ENCODE results near the gene PDIA2. TPM values are rescaled to one million over a fixed set of nuclear protein-coding genes. Genes with fewer than 3 reads are reported as not detected.

PDIA2 gene
- total RNA-seq, 1 donor = not detected

GRCh38 chr16:280552-280951 lies 2.4 kb upstream of the PDIA2 start, which contains the start of gene ARHGDIG:
Gene ARHGDIG, plus strand, starts transcription at chr16:280591. Its CDS starts 90 bp downstream, at chr16:280681.
- peak within 1 kb of the TSS; percentile 47 for H3K4me3 ChIP-seq (ENCODE audit: low read depth, low read length)
- DNase-seq (ENCODE audit: low read depth) = no peak
- no peak for TF ChIP-seq CTCF (IDR thresholded peaks at IDR 0.05; ENCODE audit: insufficient read depth, low read length)

DNA sequence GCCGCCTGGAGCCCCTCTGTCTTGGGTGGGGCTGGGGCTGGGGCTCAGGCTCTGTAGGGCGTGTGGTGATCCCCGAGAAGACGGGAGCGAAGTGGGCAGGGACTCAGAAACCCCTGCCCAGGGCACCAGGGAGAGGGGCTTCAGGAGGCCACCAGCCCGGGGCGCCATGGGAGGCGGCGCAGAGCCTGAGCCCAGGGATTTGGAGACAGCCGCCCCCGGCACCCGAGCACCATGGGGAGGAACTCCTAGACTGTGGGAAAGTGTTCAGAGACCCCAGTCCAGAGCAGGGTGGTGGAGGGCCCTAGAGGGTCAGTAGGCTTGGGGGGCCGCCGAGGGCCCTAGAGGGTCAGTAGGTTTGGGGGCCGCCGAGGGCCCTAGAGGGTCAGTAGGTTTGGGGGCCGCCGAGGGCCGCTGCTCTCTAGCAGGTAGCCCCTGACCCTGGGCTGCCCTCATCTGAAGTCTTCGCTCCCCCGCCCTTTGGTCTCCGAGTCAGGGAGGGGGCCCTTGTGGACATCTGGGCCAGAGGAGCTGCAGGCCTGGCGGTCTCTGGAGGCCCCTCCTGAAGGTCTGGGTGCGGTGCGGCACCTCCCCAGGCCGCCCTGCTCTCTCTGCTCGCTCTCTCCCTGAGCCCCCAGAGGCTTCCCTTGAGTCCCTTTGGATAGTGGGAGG lies 1.8 kb upstream of the PDIA2 start:
- no peak for TF ChIP-seq CTCF (IDR thresholded peaks at IDR 0.05; ENCODE audit: insufficient read depth, low read length)
- no peak overlapping the region for H3K4me3 ChIP-seq (ENCODE audit: low read depth, low read length)
- no peak for DNase-seq (ENCODE audit: low read depth)

GRCh38 chr16:281660-282255 lies 1.2 kb upstream of the PDIA2 start:
- H3K4me3 ChIP-seq (ENCODE audit: low read depth, low read length) = no peak overlapping the region
- no peak for TF ChIP-seq CTCF (IDR thresholded peaks at IDR 0.05; ENCODE audit: insufficient read depth, low read length)
- DNase-seq (ENCODE audit: low read depth) = no peak

DNA sequence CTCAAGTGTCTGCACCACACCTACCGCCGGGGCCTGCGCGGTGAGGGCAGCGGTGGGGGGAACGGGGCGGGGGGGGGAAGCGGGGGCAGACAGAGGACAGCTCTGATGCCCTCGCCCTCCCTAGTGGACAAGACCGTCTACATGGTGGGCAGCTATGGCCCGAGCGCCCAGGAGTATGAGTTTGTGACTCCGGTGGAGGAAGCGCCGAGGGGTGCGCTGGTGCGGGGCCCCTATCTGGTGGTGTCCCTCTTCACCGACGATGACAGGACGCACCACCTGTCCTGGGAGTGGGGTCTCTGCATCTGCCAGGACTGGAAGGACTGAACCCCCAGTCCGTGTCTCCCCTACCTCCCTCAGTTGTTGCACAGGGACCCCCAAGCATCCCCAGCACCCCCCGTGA lies 473 bp upstream of the PDIA2 start:
- no peak for TF ChIP-seq CTCF (IDR thresholded peaks at IDR 0.05; ENCODE audit: insufficient read depth, low read length)
- H3K4me3 ChIP-seq (ENCODE audit: low read depth, low read length) = no peak overlapping the region

DNA sequence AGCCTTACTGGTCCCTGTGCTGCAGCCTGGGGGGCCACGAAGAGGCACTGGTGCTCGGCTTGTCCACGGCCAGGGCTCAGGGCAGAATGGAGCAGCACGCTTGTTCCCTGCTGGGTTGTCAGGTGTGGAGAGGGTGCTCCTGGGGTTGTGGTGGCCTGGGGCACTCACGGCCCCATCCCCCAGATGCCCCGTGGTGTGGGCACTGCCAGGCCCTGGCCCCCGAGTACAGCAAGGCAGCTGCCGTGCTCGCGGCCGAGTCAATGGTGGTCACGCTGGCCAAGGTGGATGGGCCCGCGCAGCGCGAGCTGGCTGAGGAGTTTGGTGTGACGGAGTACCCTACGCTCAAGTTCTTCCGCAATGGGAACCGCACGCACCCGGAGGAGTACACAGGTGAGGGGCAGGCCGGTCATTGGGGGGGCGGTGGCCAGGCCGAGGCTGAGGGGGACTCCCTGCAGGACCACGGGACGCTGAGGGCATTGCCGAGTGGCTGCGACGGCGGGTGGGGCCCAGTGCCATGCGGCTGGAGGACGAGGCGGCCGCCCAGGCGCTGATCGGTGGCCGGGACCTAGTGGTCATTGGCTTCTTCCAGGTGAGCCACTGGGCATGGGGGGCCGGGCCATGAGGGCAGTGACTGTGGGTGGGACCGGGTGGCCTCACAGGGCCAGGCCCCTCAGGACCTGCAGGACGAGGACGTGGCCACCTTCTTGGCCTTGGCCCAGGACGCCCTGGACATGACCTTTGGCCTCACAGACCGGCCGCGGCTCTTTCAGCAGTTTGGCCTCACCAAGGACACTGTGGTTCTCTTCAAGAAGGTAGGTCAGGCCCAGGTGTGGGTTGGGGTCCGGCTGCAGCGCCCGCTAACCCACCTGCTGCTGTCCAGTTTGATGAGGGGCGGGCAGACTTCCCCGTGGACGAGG lies 1.5 kb downstream of the PDIA2 start:
- no peak overlapping the region for H3K4me3 ChIP-seq (ENCODE audit: low read depth, low read length)
- no peak for DNase-seq (ENCODE audit: low read depth)
- no peak for TF ChIP-seq CTCF (IDR thresholded peaks at IDR 0.05; ENCODE audit: insufficient read depth, low read length)

More for the DNA sequence above, 473 bp upstream of the PDIA2 start:
- DNase-seq (ENCODE audit: low read depth) = no peak

DNA sequence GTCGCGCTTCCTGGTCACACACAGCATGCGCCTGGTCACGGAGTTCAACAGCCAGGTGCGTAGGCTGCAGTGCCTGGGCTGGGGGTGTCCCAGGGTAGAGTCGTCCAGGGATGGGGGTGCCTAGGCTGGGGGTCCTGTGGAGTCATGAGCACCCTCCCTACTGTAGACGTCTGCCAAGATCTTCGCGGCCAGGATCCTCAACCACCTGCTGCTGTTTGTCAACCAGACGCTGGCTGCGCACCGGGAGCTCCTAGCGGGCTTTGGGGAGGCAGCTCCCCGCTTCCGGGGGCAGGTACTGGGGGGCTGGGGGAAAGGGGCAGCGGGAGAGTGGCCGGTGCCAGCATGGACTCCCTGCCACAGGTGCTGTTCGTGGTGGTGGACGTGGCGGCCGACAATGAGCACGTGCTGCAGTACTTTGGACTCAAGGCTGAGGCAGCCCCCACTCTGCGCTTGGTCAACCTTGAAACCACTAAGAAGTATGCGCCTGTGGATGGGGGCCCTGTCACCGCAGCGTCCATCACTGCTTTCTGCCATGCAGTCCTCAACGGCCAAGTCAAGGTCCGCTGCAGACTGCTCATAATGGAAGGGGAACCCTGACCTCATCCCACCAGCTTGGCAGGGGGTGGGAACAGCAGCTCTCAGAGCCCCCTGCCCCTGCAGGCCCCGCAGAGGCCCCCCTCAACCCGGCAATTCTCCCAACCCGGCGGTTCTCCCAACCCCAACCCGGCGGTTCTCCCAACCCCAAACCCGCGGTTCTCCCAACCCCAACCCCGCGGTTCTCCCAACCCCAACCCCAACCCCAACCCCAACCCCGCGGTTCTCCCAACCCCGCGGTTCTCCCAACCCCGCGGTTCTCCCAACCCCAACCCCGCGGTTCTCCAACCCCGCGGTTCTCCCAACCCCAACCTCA lies 2.4 kb downstream of the PDIA2 start:
- no peak for TF ChIP-seq CTCF (IDR thresholded peaks at IDR 0.05; ENCODE audit: insufficient read depth, low read length)
- H3K4me3 ChIP-seq (ENCODE audit: low read depth, low read length) = no peak overlapping the region
- DNase-seq (ENCODE audit: low read depth) = no peak
